ENCODE results near the gene DMRTB1.

The DMRTB1 gene

GRCh38 chr1:53511323-53511932 lies 52.2 kb downstream of the DMRTB1 start:
- no peak for DNase-seq

GRCh38 chr1:53511933-53512806 lies 53.0 kb downstream of the DMRTB1 start:
- no peak for DNase-seq

GRCh38 chr1:53512807-53513755 lies 53.9 kb downstream of the DMRTB1 start:
- DNase-seq: no peak

GRCh38 chr1:53513846-53514245 lies 54.6 kb downstream of the DMRTB1 start:
- no peak for DNase-seq

- DNase-seq: no peak
Measured at GRCh38 chr1:53514436-53514835, 55.2 kb downstream of the DMRTB1 start.

- DNase-seq: no peak
Measured at GRCh38 chr1:53516181-53516580, 57.0 kb downstream of the DMRTB1 start.
